ENCODE data around the gene TGDS. TPM values are rescaled to one million over a fixed set of nuclear protein-coding genes. Genes with fewer than 3 reads are reported as not detected.

Gene TGDS
- total and polyA plus RNA-seq, 2 of the 8 experiments (the other 6 are each of a cell fraction or from before 2014, with no cell fraction given): 11.6 to 11.8 TPM

GRCh38 chr13:94544922-94545321 is 51.0 kb downstream of the TGDS start:
- H3K23me2 ChIP-seq (ENCODE audit: low read depth, low read length): peaks cover 7% of the 10 kb centered on the region
- WGBS, 2 experiments (ENCODE audit: extremely low coverage in 1 of 2, insufficient coverage in 1 of 2, insufficient read length in 1 of 2, insufficient replicate concordance in 2 of 2, low coverage in 1 of 2, low lambda C conversion rate in 2 of 2, missing lambda C conversion rate in 1 of 2): 88% methylated on average over 4 of the region's 4 CpGs; no CpG with 5 or more reads in 1 of the 2 experiments
- TF ChIP-seq SUZ12 (IDR thresholded peaks at IDR 0.05; ENCODE audit: low read length): no peak
- TF ChIP-seq MAFK (IDR thresholded peaks at IDR 0.05; ENCODE audit: low read depth, low read length): no peak
- no peak for TF ChIP-seq CTBP2 (IDR thresholded peaks at IDR 0.05; ENCODE audit: borderline replicate concordance, insufficient read depth, insufficient read length, low read length)
- TF ChIP-seq SP2 (IDR thresholded peaks at IDR 0.05; ENCODE audit: low read length): no peak
- no peak for TF ChIP-seq SRF (IDR thresholded peaks at IDR 0.05; ENCODE audit: low read depth, low read length)
- TF ChIP-seq RXRA (IDR thresholded peaks at IDR 0.05; ENCODE audit: insufficient read depth, low read depth, low read length): no peak
- no peak for TF ChIP-seq POU5F1 (IDR thresholded peaks at IDR 0.05; ENCODE audit: low read depth, low read length)

More at GRCh38 chr13:94544922-94545321, 51.0 kb downstream of the TGDS start:
- Histone ChIP-seq H2BK20ac (ENCODE audit: low read length) (no peak overlapping the region), H3K4ac (replicated peaks; ENCODE audit: insufficient read length, low read depth, low read length) (no peak overlapping the region), H3K14ac (ENCODE audit: insufficient read length) (no peak overlapping the region), H2BK15ac (ENCODE audit: low read length) (no peak overlapping the region), H3K4me2 (ENCODE audit: insufficient read depth in 1 of 2, low read depth in 2 of 2, low read length in 2 of 2) (no peak overlapping the region), H2AFZ (ENCODE audit: low read length) (no peak overlapping the region), H3K9ac (replicated peaks in 1 of 4; ENCODE audit: extremely low read depth in 1 of 4, low read depth in 3 of 4, low read length in 3 of 4) (no peak overlapping the region), H4K91ac (replicated peaks; ENCODE audit: insufficient read length, low read length) (no peak overlapping the region), H4K5ac (ENCODE audit: insufficient read length, low read depth, low read length) (no peak overlapping the region), H2AK5ac (ENCODE audit: low read depth, low read length) (no peak overlapping the region), H2BK5ac (ENCODE audit: low read depth, low read length) (no peak overlapping the region), H3K9me3 (ENCODE audit: insufficient read depth in 2 of 2, low read depth in 1 of 2, low read length in 1 of 2) (0 out of 4 replicates have a peak, but pooled peaks cover 0 to 3% of the 10 kb centered on the region in 2 experiments), H3K23ac (ENCODE audit: insufficient read length) (no peak overlapping the region), H3K18ac (ENCODE audit: extremely low read depth, low read length) (no peak overlapping the region), H3K4me3 (ENCODE audit: extremely low read depth in 1 of 4, insufficient read depth in 2 of 4, low read depth in 3 of 4, low read length in 4 of 4) (no peak overlapping the region), H3K79me1 (ENCODE audit: low read depth, low read length) (no peaks in the 10 kb centered on the region), H3K56ac (replicated peaks; ENCODE audit: insufficient read length, low read depth, low read length) (no peak overlapping the region), H4K20me1 (replicated peaks in 1 of 2; ENCODE audit: control insufficient read depth in 1 of 2, insufficient read depth in 2 of 2, low read length in 2 of 2) (no peaks in the 10 kb centered on the region), H3K79me2 (ENCODE audit: control insufficient read depth in 1 of 2, insufficient read depth in 2 of 2, low read length in 2 of 2) (no peaks in the 10 kb centered on the region), H2BK120ac (replicated peaks; ENCODE audit: low read depth, low read length) (no peak overlapping the region), H3K27ac (ENCODE audit: low read depth, low read length) (no peak overlapping the region), H2BK12ac (ENCODE audit: low read depth, low read length) (no peak overlapping the region), H3K27me3 (replicated peaks in 1 of 4; ENCODE audit: control insufficient read depth in 3 of 4, extremely low read depth in 1 of 4, insufficient read depth in 3 of 4, low read length in 3 of 4) (no peaks in the 10 kb centered on the region; a peak in 1 of 7 replicates), H3K4me1 (replicated peaks in 1 of 4; ENCODE audit: control insufficient read depth in 3 of 4, insufficient read depth in 4 of 4, low read length in 3 of 4) (peaks cover 3 to 16% (median 14%) of the 10 kb centered on the region in 4 experiments; a peak in 4 of 7 replicates), H4K8ac (ENCODE audit: extremely low read depth, insufficient read depth, low read length) (no peak overlapping the region), H3K36me3 (ENCODE audit: control insufficient read depth in 2 of 4, insufficient read depth in 4 of 4, low read length in 3 of 4) (no peaks in the 10 kb centered on the region)
- no peak for DNase-seq (ENCODE audit: low read depth in 1 of 2, low spot score in 2 of 2)
- ChIA-PET CTCF (ENCODE audit: partially characterized antibody) (interaction anchor here (0.7 to 1.8 kb wide), 3 partner anchors 18 to 75 kb away, joined by 3 to 7 read pairs (median 3); no protein-coding TSS in a partner anchor), POLR2A (ENCODE audit: partially characterized antibody) (interaction anchor here (2.8 kb wide), 1 partner anchor 9 kb away, joined by 6 read pairs; no protein-coding TSS in a partner anchor)
- FAIRE-seq: no peak

All from H1 (cell line).